GM23248 (cell line): ENCODE data around the gene ARHGEF4. TPM values are rescaled to one million over a fixed set of nuclear protein-coding genes. Genes with fewer than 3 reads are reported as not detected.

Experiments used
- DNase-seq: peaks from one replicate; pipeline ENCODE4 v3.0.0-alpha.2; 2015
- H2AFZ ChIP-seq: fragments of 200-600 bp; sonication (generic); 2 replicates; pipeline ENCODE4 v1.6.1; 2016; ENCODE audit warnings: antibody characterized with exemption
- H3F3A ChIP-seq: fragments of 200-600 bp; sonication (generic); 2 replicates; pipeline ENCODE4 v1.6.1; 2016; ENCODE audit warnings: mild to moderate bottlenecking, antibody characterized with exemption, mixed run types; ENCODE audit not compliant: insufficient read depth
- H3K27ac ChIP-seq: fragments of 200-600 bp; sonication (generic); 2 replicates; pipeline ENCODE4 v1.5.1; 2016; ENCODE audit warnings: mild to moderate bottlenecking
- H3K27me3 ChIP-seq: fragments of 200-600 bp; sonication (generic); replicated peaks from 2 replicates; pipeline ENCODE4 v1.6.1; 2016; ENCODE audit warnings: mild to moderate bottlenecking; ENCODE audit not compliant: insufficient read depth
- H3K36me3 ChIP-seq: fragments of 200-600 bp; sonication (generic); 2 replicates; pipeline ENCODE4 v1.6.1; 2016; ENCODE audit warnings: low read depth, mild to moderate bottlenecking
- H3K4me1 ChIP-seq: fragments of 200-600 bp; sonication (generic); 2 replicates; pipeline ENCODE4 v1.6.1; 2016; ENCODE audit warnings: mild to moderate bottlenecking; ENCODE audit not compliant: insufficient read depth
- H3K4me2 ChIP-seq: fragments of 200-600 bp; sonication (generic); one replicate; pipeline ENCODE4 v1.6.1; 2016; ENCODE audit warnings: mild to moderate bottlenecking; ENCODE audit not compliant: unreplicated experiment
- H3K4me3 ChIP-seq: fragments of 200-600 bp; sonication (generic); 2 replicates; pipeline ENCODE4 v1.5.1; 2016; ENCODE audit warnings: mild to moderate bottlenecking
- H3K79me2 ChIP-seq: fragments of 200-600 bp; sonication (generic); 2 replicates; pipeline ENCODE4 v1.6.1; 2016; ENCODE audit warnings: mild to moderate bottlenecking; ENCODE audit not compliant: insufficient read depth
- H3K9ac ChIP-seq: fragments of 200-600 bp; sonication (generic); 2 replicates; pipeline ENCODE4 v1.6.1; 2016; ENCODE audit warnings: mild to moderate bottlenecking
- H3K9me2 ChIP-seq: fragments of 200-600 bp; sonication (generic); 2 replicates; pipeline ENCODE4 v1.6.1; 2016; ENCODE audit warnings: mixed run types, mild to moderate bottlenecking, moderate library complexity; ENCODE audit not compliant: insufficient read depth
- H3K9me3 ChIP-seq: fragments of 200-600 bp; sonication (generic); one replicate; pipeline ENCODE4 v1.6.1; 2017; ENCODE audit warnings: low read depth
- H4K20me1 ChIP-seq: fragments of 200-600 bp; sonication (generic); 2 replicates; pipeline ENCODE4 v1.6.0; 2016; ENCODE audit not compliant: insufficient read depth
- EZH2 ChIP-seq: fragments of 200-600 bp; sonication (generic); IDR thresholded peaks from 2 replicates; pipeline ENCODE4 v1.6.1; 2018; ENCODE audit warnings: antibody characterized with exemption, mild to moderate bottlenecking; ENCODE audit not compliant: insufficient read depth, poor library complexity, severe bottlenecking
- EZH2phosphoT487 ChIP-seq: fragments of 200-600 bp; sonication (generic); IDR thresholded peaks from 2 replicates; pipeline ENCODE4 v1.6.1; 2018; ENCODE audit warnings: antibody characterized with exemption, moderate library complexity, mild to moderate bottlenecking, low read depth; ENCODE audit not compliant: insufficient read depth
- WGBS, 2 experiments: methylation state at CpG; one replicate each; pipeline ENCODE4 v1.1.6; 2015 to 2017; ENCODE audit warnings: low lambda C conversion rate in 2 of 2, low coverage in 1 of 2; ENCODE audit errors: missing lambda C conversion rate in 2 of 2; 5-methylcytosine and 5-hydroxymethylcytosine counted together
- in situ Hi-C: fragments of 300-500 bp; cut with MboI; formaldehyde crosslinking; loops from 2 replicates; pipeline ENCODE4 v1.15.0; 2020
- polyA plus RNA-seq: library from polyadenylated mRNA; unstranded; fragments of >200 nt; fragmentation: Nextera tagmentation; extraction: Ambion mirVana; gene quantifications from 2 replicates; pipeline ENCODE4 v1.2.1, GENCODE V29; 2016
- total RNA-seq: library from RNA; depleted of rRNA; stranded (reverse); fragments of >200 nt; shearing (Covaris generic); gene quantifications from 2 replicates; pipeline ENCODE4 v1.2.3, GENCODE V29; 2014

ARHGEF4 gene
- total and polyA plus RNA-seq, 2 experiments from 2014 or later = 7.4 to 26.0 TPM

- Histone ChIP-seq H3K4me1 (no peaks in the 10 kb centered on the region), H3K9ac (no peak overlapping the region), H3K4me2 (no peak overlapping the region), H3K9me3 (no peaks in the 10 kb centered on the region), H3K27me3 (0 out of 2 replicates have a peak, but pooled peaks cover 4% of the 10 kb centered on the region), H3K27ac (no peak overlapping the region), H3K79me2 (no peaks in the 10 kb centered on the region), H4K20me1 (no peaks in the 10 kb centered on the region), H3K9me2 (no peaks in the 10 kb centered on the region), H2AFZ (no peak overlapping the region), H3K4me3 (no peak overlapping the region), H3K36me3 (no peaks in the 10 kb centered on the region), H3F3A (no peaks in the 10 kb centered on the region)
- TF ChIP-seq EZH2phosphoT487 (no peak), EZH2 (no peak)
- DNase-seq = no peak
- in situ Hi-C loops = no loop called here
- WGBS, 2 experiments = 63 to 72% methylated on average over 5 of the region's 5 CpGs
Observed at GRCh38 chr2:130977461-130978050, 140.8 kb downstream of the ARHGEF4 start.

GRCh38 chr2:130981667-130982066 lies 145.0 kb downstream of the ARHGEF4 start:
- Histone ChIP-seq H3F3A (no peaks in the 10 kb centered on the region), H3K79me2 (no peaks in the 10 kb centered on the region), H3K27me3 (0 out of 2 replicates have a peak, but pooled peaks cover 4% of the 10 kb centered on the region), H3K27ac (no peak overlapping the region), H3K4me2 (no peak overlapping the region), H3K9me3 (no peaks in the 10 kb centered on the region), H3K4me3 (no peak overlapping the region), H3K9me2 (no peaks in the 10 kb centered on the region), H2AFZ (no peak overlapping the region), H3K36me3 (no peaks in the 10 kb centered on the region), H3K4me1 (no peaks in the 10 kb centered on the region), H4K20me1 (no peaks in the 10 kb centered on the region), H3K9ac (no peak overlapping the region)
- TF ChIP-seq EZH2 = no peak
- TF ChIP-seq EZH2phosphoT487 = no peak
- no peak for DNase-seq
- in situ Hi-C loops = no loop called here
- WGBS, 2 experiments = 29 to 57% methylated on average over 1 of the region's 1 CpG

- H3K9me3 ChIP-seq = no peaks in the 10 kb centered on the region
- in situ Hi-C loops = no loop called here
- no peak overlapping the region for H3K4me3 ChIP-seq
- no peak overlapping the region for H3K27ac ChIP-seq
- TF ChIP-seq EZH2 (no peak), EZH2phosphoT487 (no peak)
- no peaks in the 10 kb centered on the region for H3K79me2 ChIP-seq
- 41 to 46% methylated on average over 4 of the region's 4 CpGs for WGBS, 2 experiments
- DNase-seq = no peak
- H3K9me2 ChIP-seq = no peaks in the 10 kb centered on the region
- no peaks in the 10 kb centered on the region for H4K20me1 ChIP-seq
- no peaks in the 10 kb centered on the region for H3F3A ChIP-seq
- no peak overlapping the region for H3K4me2 ChIP-seq
- H3K36me3 ChIP-seq = no peaks in the 10 kb centered on the region
- H3K4me1 ChIP-seq = no peaks in the 10 kb centered on the region
- H3K9ac ChIP-seq = no peak overlapping the region
- 0 out of 2 replicates have a peak, but pooled peaks cover 12% of the 10 kb centered on the region for H3K27me3 ChIP-seq
- H2AFZ ChIP-seq = no peak overlapping the region
Observed at GRCh38 chr2:130985206-130985780, 148.6 kb downstream of the ARHGEF4 start.

GRCh38 chr2:130985831-130986649 lies 149.3 kb downstream of the ARHGEF4 start:
- no peak for TF ChIP-seq EZH2
- TF ChIP-seq EZH2phosphoT487 = no peak
- Histone ChIP-seq H3K4me3 (no peak overlapping the region), H2AFZ (no peak overlapping the region), H3K79me2 (no peaks in the 10 kb centered on the region), H3F3A (no peaks in the 10 kb centered on the region), H3K9me3 (no peaks in the 10 kb centered on the region), H3K4me1 (no peaks in the 10 kb centered on the region), H3K27ac (no peak overlapping the region), H3K36me3 (no peaks in the 10 kb centered on the region), H3K27me3 (0 out of 2 replicates have a peak, but pooled peaks cover 12% of the 10 kb centered on the region), H3K4me2 (no peak overlapping the region), H4K20me1 (no peaks in the 10 kb centered on the region), H3K9ac (no peak overlapping the region), H3K9me2 (no peaks in the 10 kb centered on the region)
- WGBS, 2 experiments = 48 to 56% methylated on average over 14 to 15 of the region's 15 CpGs
- DNase-seq = no peak
- in situ Hi-C loops = no loop called here
